GM19193 (cell line): ENCODE results near the gene CALCA.

Experiments used
- POLR2A ChIP-seq: IDR thresholded peaks from 4 replicates; pipeline ENCODE4 v1.6.1; 2011; ENCODE audit not compliant: insufficient read depth, insufficient read length; ENCODE audit errors: extremely low read depth

The CALCA gene

GRCh38 chr11:14971865-14972580, at the start of gene CALCA:
TSS of gene CALCA (minus strand) at chr11:14972351. CDS start at chr11:14971192, 1,159 bp downstream.
- TF ChIP-seq POLR2A: no peak

- TF ChIP-seq POLR2A: no peak
These were observed 44.0 kb upstream of the CALCA start for GRCh38 chr11:15016200-15016599.

- no peak for TF ChIP-seq POLR2A
These were observed 39.7 kb upstream of the CALCA start for GRCh38 chr11:15011776-15012345.

GRCh38 chr11:15010865-15011264, 38.7 kb upstream of the CALCA start:
- no peak for TF ChIP-seq POLR2A

- no peak for TF ChIP-seq POLR2A
These were observed 34.1 kb upstream of the CALCA start for GRCh38 chr11:15006139-15006759.

- TF ChIP-seq POLR2A: no peak
These were observed 9.4 kb upstream of the CALCA start for GRCh38 chr11:14981507-14981906.

GRCh38 chr11:14980854-14981253, 8.7 kb upstream of the CALCA start:
- no peak for TF ChIP-seq POLR2A

- no peak for TF ChIP-seq POLR2A
These were observed 5.1 kb upstream of the CALCA start for GRCh38 chr11:14977101-14977880.

GRCh38 chr11:14975252-14975587, 3.1 kb upstream of the CALCA start:
- no peak for TF ChIP-seq POLR2A

- no peak for TF ChIP-seq POLR2A
These were observed 2.5 kb upstream of the CALCA start for GRCh38 chr11:14974515-14975251.

GRCh38 chr11:14973621-14974514, 1.7 kb upstream of the CALCA start:
- TF ChIP-seq POLR2A: no peak

- TF ChIP-seq POLR2A: no peak
These were observed 687 bp upstream of the CALCA start for GRCh38 chr11:14972581-14973495.

GRCh38 chr11:14969901-14970323, 2.2 kb downstream of the CALCA start:
- TF ChIP-seq POLR2A: no peak
